Liver (tissue), 9 donors: ENCODE measurements around the gene CLDN16. TPM values are rescaled to one million over a fixed set of nuclear protein-coding genes. Genes with fewer than 3 reads are reported as not detected.

Experiments
- DNase-seq: peaks from one replicate; pipeline ENCODE4 v3.0.0-alpha.2; 2017; ENCODE audit warnings: low spot score
- H3K27ac ChIP-seq, 2 donors: one replicate each; pipeline ENCODE4 v1.7.0; 2013; ENCODE audit warnings: inconsistent platforms in 2 of 2, low read length in 2 of 2, control low read depth in 1 of 2, low read depth in 1 of 2, mild to moderate bottlenecking in 1 of 2
- H3K27me3 ChIP-seq, 4 donors: one replicate each; pipeline versions ENCODE4 v1.6.1 to v1.7.0; 2013; ENCODE audit warnings: low read length in 3 of 4, inconsistent platforms in 1 of 4, mild to moderate bottlenecking in 1 of 4, moderate library complexity in 1 of 4; ENCODE audit not compliant: control insufficient read depth in 4 of 4, insufficient read depth in 4 of 4
- H3K36me3 ChIP-seq, 4 donors: one replicate each; pipeline versions ENCODE4 v1.6.1 to v1.7.0; 2013; ENCODE audit warnings: low read length in 3 of 4, mild to moderate bottlenecking in 3 of 4, low read depth in 1 of 4, moderate library complexity in 1 of 4; ENCODE audit not compliant: control insufficient read depth in 4 of 4, insufficient read depth in 3 of 4
- H3K4me1 ChIP-seq, 4 donors: one replicate each; pipeline versions ENCODE4 v1.6.1 to v1.7.0; 2013; ENCODE audit warnings: low read length in 3 of 4, mild to moderate bottlenecking in 3 of 4, moderate library complexity in 1 of 4; ENCODE audit not compliant: control insufficient read depth in 4 of 4, insufficient read depth in 4 of 4
- H3K4me3 ChIP-seq, 3 donors: one replicate each; pipeline versions ENCODE4 v1.6.1 to v1.7.0; 2013; ENCODE audit warnings: low read length in 3 of 3, control low read depth in 1 of 3, low read depth in 1 of 3, mild to moderate bottlenecking in 1 of 3
- H3K9ac ChIP-seq, 2 donors: one replicate each; pipeline ENCODE4 v1.7.0; 2013; ENCODE audit warnings: low read length in 2 of 2, mild to moderate bottlenecking in 2 of 2, moderate library complexity in 2 of 2, control low read depth in 1 of 2, low read depth in 1 of 2
- H3K9me3 ChIP-seq, 4 donors: one replicate each; pipeline versions ENCODE4 v1.6.1 to v1.7.0; 2013; ENCODE audit warnings: low read length in 3 of 4; ENCODE audit not compliant: control insufficient read depth in 4 of 4
- ATF3 ChIP-seq: IDR thresholded peaks from 2 replicates; pipeline ENCODE4 v1.6.1; 2016; ENCODE audit warnings: antibody characterized with exemption
- CTCF ChIP-seq: fragments of 150-350 bp; IDR thresholded peaks from 2 replicates; pipeline ENCODE4 v1.5.1; 2017; ENCODE audit warnings: improper control_type of control experiment, low read depth, low read length; ENCODE audit not compliant: missing input control
- EGR1 ChIP-seq, 2 donors: IDR thresholded peaks; 2 replicates each; pipeline ENCODE4 v1.6.1; 2016 to 2018; ENCODE audit warnings: antibody characterized with exemption in 2 of 2, low read depth in 2 of 2
- FOXA2 ChIP-seq: IDR thresholded peaks from 2 replicates; pipeline ENCODE4 v1.6.1; 2016; ENCODE audit warnings: antibody characterized with exemption
- GABPA ChIP-seq, 2 donors: IDR thresholded peaks in 1 of 2; conservative IDR thresholded peaks in 1 of 2; 2 replicates each; pipeline ENCODE4 v1.6.1; 2016; ENCODE audit warnings: antibody characterized with exemption in 2 of 2, mild to moderate bottlenecking in 1 of 2, moderate library complexity in 1 of 2
- HNF4A ChIP-seq, 2 donors: conservative IDR thresholded peaks; 2 replicates each; pipeline ENCODE4 v1.6.1; 2016; ENCODE audit warnings: antibody characterized with exemption in 2 of 2, mild to moderate bottlenecking in 2 of 2
- HNF4G ChIP-seq: IDR thresholded peaks from 2 replicates; pipeline ENCODE4 v1.6.1; 2016; ENCODE audit warnings: antibody characterized with exemption
- JUND ChIP-seq, 2 donors: IDR thresholded peaks; 2 replicates each; pipeline ENCODE4 v1.6.1; 2016; ENCODE audit warnings: antibody characterized with exemption in 2 of 2
- NR2F2 ChIP-seq: IDR thresholded peaks from 2 replicates; pipeline ENCODE4 v1.6.1; 2016; ENCODE audit warnings: antibody characterized with exemption
- REST ChIP-seq: IDR thresholded peaks from 2 replicates; pipeline ENCODE4 v1.6.1; 2016; ENCODE audit warnings: antibody characterized with exemption, mild to moderate bottlenecking
- RXRA ChIP-seq, 2 donors: IDR thresholded peaks; 2 replicates each; pipeline ENCODE4 v1.6.1; 2017 to 2018; ENCODE audit warnings: antibody characterized with exemption in 2 of 2, mild to moderate bottlenecking in 1 of 2
- SP1 ChIP-seq: IDR thresholded peaks from 2 replicates; pipeline ENCODE4 v1.6.1; 2018; ENCODE audit warnings: antibody characterized with exemption, mild to moderate bottlenecking
- TAF1 ChIP-seq: conservative IDR thresholded peaks from 2 replicates; pipeline ENCODE4 v1.6.1; 2016; ENCODE audit warnings: antibody characterized with exemption, mild to moderate bottlenecking
- YY1 ChIP-seq: IDR thresholded peaks from 2 replicates; pipeline ENCODE4 v1.6.1; 2016; ENCODE audit warnings: antibody characterized with exemption, mild to moderate bottlenecking
- WGBS: extraction: QIAGEN DNeasy Blood & Tissue Kit; methylation state at CpG from one replicate; pipeline ENCODE4 v1.1.7; 2013; 5-methylcytosine and 5-hydroxymethylcytosine counted together
- polyA plus RNA-seq, 2 donors: library from polyadenylated mRNA; stranded (reverse) in 1 of 2; unstranded in 1 of 2; fragments of 200-250 nt in 1 of 2; fragments of >200 nt in 1 of 2; fragmentation: Nextera tagmentation in 1 of 2; extraction: Ambion mirVana in 1 of 2; gene quantifications; one replicate each; pipeline versions ENCODE4 v1.2.1 to v1.2.3, GENCODE V29; 2013 to 2015
- total RNA-seq, 2 donors: library from RNA; depleted of rRNA; stranded (reverse); fragments of >200 nt; gene quantifications; one replicate each; pipeline ENCODE4 v1.2.3, GENCODE V29; 2014
- TF ChIP-seq, protein P1 (sequence below): IDR thresholded peaks from 2 replicates; pipeline ENCODE4 v1.6.1; 2016; ENCODE audit warnings: antibody characterized with exemption
- TF ChIP-seq, protein P2 (sequence below): IDR thresholded peaks from 2 replicates; pipeline ENCODE4 v1.6.1; 2016; ENCODE audit warnings: antibody characterized with exemption
- donor health status: healthy.
- donor health status: healthy.
- donor health status: healthy.
- donor health status: healthy.
- donor health status: healthy.

CLDN16 gene
- total and polyA plus RNA-seq, 4 donors: 0.22 to 0.89 (median 0.70) TPM

- no peaks in the 10 kb centered on the region for H3K27me3 ChIP-seq
- H3K9ac ChIP-seq: no peak overlapping the region
- TF ChIP-seq SP1 (no peak), EGR1 (IDR thresholded peaks at IDR 0.05; ENCODE audit: low read depth in 2 of 2) (no peak), RXRA (IDR thresholded peaks at IDR 0.05) (no peak), JUND (IDR thresholded peaks at IDR 0.05) (no peak), GABPA (IDR thresholded peaks at IDR 0.05 in 1 of 2, conservative IDR thresholded peaks at IDR 0.05 in 1 of 2) (no peak), FOXA2 (no peak), NR2F2 (no peak)
- TF ChIP-seq, protein P1, sequence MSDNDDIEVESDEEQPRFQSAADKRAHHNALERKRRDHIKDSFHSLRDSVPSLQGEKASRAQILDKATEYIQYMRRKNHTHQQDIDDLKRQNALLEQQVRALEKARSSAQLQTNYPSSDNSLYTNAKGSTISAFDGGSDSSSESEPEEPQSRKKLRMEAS: no peak
- no peaks in the 10 kb centered on the region for H3K36me3 ChIP-seq
- DNase-seq: no peak
- no peak overlapping the region for H3K4me3 ChIP-seq
- no peaks in the 10 kb centered on the region for H3K4me1 ChIP-seq
- no peak overlapping the region for H3K27ac ChIP-seq
- no peaks in the 10 kb centered on the region for H3K9me3 ChIP-seq
Measured at GRCh38 chr3:190396001-190396400, 8.0 kb downstream of the CLDN16 start.

- Histone ChIP-seq H3K4me1 (no peaks in the 10 kb centered on the region), H3K9me3 (no peaks in the 10 kb centered on the region), H3K27ac (no peak overlapping the region), H3K4me3 (no peak overlapping the region), H3K27me3 (no peaks in the 10 kb centered on the region), H3K9ac (no peak overlapping the region), H3K36me3 (no peaks in the 10 kb centered on the region)
- TF ChIP-seq, protein P2, sequence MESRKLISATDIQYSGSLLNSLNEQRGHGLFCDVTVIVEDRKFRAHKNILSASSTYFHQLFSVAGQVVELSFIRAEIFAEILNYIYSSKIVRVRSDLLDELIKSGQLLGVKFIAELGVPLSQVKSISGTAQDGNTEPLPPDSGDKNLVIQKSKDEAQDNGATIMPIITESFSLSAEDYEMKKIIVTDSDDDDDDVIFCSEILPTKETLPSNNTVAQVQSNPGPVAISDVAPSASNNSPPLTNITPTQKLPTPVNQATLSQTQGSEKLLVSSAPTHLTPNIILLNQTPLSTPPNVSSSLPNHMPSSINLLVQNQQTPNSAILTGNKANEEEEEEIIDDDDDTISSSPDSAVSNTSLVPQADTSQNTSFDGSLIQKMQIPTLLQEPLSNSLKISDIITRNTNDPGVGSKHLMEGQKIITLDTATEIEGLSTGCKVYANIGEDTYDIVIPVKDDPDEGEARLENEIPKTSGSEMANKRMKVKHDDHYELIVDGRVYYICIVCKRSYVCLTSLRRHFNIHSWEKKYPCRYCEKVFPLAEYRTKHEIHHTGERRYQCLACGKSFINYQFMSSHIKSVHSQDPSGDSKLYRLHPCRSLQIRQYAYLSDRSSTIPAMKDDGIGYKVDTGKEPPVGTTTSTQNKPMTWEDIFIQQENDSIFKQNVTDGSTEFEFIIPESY: no peak
- TF ChIP-seq HNF4A (conservative IDR thresholded peaks at IDR 0.05) (no peak), TAF1 (no peak), NR2F2 (no peak), EGR1 (IDR thresholded peaks at IDR 0.05; ENCODE audit: low read depth in 2 of 2) (no peak), HNF4G (no peak), JUND (IDR thresholded peaks at IDR 0.05) (no peak), REST (no peak), SP1 (no peak), RXRA (IDR thresholded peaks at IDR 0.05) (no peak), ATF3 (no peak), YY1 (no peak), GABPA (IDR thresholded peaks at IDR 0.05 in 1 of 2, conservative IDR thresholded peaks at IDR 0.05 in 1 of 2) (no peak), CTCF (no peak)
- no peak for DNase-seq
- WGBS: 89% methylated on average over 4 of the region's 4 CpGs
Measured at GRCh38 chr3:190397889-190398288, 9.9 kb downstream of the CLDN16 start.
